Stimulated activated CD8-positive, alpha-beta memory T cell treated with anti-CD3 and anti-CD28 coated beads, Interleukin-2, amount 100 ng/mL, for 48 hours (primary cell): ENCODE data around the gene PRPSAP2.
"Not testable (repeated sequence)": the region's sequence is repeated elsewhere in the genome, so short reads cannot be mapped to it uniquely, and the experiment has no call there.

Experiments
- DNase-seq, 2 donors: peaks; one replicate each; pipeline ENCODE4 v3.0.0-alpha.2; 2020; ENCODE audit warnings: low read depth in 2 of 2

PRPSAP2 gene

GRCh38 chr17:18944646-18945045, 86.7 kb downstream of the PRPSAP2 start:
- DNase-seq, result no peak

GRCh38 chr17:18946536-18946935, 88.6 kb downstream of the PRPSAP2 start:
- no peak for DNase-seq

DNA sequence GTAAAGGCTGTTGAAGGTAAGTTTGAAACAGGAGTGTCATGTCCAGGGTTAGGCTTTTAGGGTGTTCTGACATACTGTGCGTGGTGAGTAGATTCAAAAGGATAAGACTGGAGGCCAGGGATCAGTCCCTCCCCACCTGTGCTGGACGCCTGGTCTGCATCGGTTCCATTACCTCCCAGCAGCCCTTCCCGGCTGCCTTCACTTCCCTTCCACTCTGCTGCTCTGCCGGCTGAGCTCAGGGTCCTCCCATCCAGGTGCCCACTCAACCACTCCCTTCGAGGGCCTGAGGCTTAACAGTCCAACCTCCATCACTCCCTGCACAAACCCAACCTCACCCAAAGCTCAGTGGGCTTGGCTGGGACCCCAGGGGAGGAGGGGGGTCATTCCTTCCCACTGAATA, 89.9 kb downstream of the PRPSAP2 start:
- no peak for DNase-seq

GRCh38 chr17:18948476-18949006, 90.6 kb downstream of the PRPSAP2 start:
- DNase-seq, result no peak

DNA sequence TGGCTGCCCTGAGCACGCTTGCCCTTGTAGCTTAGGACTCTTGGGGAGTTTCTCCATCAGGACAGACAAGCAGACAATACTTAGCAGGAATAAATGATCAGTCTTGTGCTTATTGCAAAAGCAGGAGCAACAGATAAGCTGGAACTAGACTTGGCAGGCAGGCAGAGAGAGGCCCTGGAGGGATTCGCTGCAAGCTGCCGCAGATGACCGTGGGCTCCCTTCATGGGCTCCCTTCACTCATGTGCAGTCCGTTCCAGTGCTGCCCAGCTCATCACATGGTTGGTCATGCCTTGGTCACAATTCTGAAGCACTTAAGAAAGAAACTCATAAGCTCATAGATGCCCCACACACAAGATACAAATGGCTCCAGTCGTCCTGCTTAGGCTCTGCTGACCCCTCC, 91.6 kb downstream of the PRPSAP2 start:
- no peak for DNase-seq

- DNase-seq, result no peak
These were observed 92.4 kb downstream of the PRPSAP2 start for GRCh38 chr17:18950346-18950745.

DNA sequence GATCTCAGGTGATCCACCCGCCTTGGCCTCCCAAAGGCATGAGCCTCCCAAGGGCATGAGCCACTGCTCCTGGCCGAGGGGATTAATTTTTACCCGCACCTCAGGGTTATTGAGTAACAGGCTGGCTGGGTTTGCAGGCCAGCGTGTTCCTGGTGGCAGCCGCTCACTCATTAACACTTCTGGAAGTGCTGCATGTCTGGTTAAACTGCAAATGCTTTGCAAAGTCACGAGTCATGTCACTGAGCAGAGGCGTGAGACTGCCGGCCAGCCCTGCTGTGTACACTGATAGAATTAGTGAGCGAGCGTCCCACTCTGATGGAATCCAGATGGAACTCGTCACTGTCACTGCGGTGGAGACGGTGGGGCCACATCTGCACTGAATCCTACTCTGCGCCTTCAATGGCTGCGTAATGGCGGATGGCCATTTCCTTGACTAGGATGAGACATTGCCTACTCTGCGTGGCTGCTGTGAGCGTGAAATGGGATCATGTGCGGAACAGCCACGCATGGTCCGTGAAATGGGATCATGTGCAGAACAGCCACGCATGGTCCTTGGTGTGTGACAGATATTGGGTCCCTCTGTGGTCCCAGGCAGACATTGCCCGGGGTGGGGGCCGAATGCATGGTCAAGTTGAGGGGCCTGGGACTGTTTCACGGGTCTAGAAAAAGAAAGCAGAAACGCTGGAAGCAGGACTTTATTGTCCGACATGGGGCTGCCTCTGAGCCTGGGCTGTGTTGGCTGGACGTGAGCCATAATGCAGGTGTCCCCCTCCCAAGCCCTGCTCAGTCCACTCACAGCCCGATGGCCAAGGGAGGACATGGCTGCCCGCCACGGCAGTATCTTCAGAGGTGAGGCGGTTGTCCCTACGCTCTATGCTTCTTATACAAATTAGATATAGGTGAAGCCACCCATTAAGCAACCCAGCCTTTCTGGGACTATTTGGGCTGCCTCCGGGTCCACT, 93.3 kb downstream of the PRPSAP2 start:
- DNase-seq, result no peak

- DNase-seq, result no peak
These were observed 94.3 kb downstream of the PRPSAP2 start, which contains the start of gene SLC5A10 for GRCh38 chr17:18951941-18952842. Gene SLC5A10, plus strand, starts transcription at chr17:18952165. Its CDS starts 41 bp downstream, at chr17:18952206.

DNA sequence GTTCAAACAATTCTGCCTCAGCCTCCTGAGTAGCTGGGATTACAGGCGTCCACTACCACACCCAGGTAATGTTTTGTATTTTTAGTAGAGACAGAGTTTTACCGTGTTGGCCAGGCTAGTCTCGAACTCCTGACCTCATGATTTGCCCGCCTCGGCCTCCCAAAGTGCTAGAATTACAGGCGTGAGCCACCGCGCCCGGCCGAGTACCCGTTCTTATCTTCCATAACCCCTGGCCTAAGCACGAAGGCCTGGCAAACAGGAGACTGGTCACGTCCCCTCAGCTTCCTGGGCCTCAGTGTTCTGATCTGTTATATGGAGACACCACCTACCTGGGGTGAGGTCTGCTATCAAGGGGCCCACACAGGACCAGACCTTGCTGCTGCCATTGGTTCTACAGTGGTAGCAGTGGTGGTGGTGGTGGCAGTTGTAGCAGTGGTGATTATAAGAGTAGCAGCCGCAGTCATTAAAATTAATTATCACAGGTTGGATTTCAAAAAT, 95.3 kb downstream of the PRPSAP2 start:
- DNase-seq, result no peak

- DNase-seq, result no peak
These were observed 96.4 kb downstream of the PRPSAP2 start for GRCh38 chr17:18954321-18954720.

DNA sequence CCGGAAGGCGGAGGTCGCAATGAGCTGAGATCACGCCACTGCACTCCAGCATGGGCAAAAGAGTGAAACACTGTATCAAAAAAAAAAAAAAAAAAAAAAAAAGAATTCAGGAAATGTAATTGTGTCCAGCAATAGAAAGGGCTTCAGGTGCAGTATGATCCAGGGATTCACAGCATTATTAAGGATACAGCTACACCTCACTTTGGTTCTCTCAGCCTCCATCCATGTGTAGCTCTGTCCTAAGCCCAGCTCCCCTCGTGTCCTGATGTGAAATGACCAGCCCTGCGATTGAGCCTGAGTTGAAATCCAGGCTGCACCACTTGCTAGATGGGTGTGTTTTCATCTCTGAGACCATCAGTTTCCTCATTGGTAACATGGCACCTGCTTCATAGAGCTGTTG, 97.1 kb downstream of the PRPSAP2 start:
- no peak for DNase-seq

DNA sequence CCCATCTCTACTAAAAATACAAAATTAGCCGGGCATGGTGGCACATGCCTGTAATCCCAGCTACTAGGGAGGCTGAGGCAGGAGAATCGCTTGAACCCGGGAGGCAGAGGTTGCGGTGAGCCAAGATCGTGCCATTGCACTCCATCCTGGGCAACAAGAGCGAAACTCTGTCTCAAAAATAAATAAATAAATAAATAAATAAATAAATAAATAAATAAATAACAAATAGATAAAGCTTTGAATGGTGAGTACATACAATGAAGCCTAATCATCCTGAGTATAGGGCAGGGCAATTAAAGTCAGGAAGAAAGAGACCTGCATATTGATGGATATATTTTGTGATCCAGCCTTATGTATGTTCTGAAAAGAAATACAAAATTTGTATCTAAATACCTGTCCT, 98.1 kb downstream of the PRPSAP2 start:
- not testable (repeated sequence) for DNase-seq

- no peak for DNase-seq
These were observed 98.7 kb downstream of the PRPSAP2 start for GRCh38 chr17:18956581-18956980.

- DNase-seq, result no peak
These were observed 99.9 kb downstream of the PRPSAP2 start for GRCh38 chr17:18957831-18958230.

DNA sequence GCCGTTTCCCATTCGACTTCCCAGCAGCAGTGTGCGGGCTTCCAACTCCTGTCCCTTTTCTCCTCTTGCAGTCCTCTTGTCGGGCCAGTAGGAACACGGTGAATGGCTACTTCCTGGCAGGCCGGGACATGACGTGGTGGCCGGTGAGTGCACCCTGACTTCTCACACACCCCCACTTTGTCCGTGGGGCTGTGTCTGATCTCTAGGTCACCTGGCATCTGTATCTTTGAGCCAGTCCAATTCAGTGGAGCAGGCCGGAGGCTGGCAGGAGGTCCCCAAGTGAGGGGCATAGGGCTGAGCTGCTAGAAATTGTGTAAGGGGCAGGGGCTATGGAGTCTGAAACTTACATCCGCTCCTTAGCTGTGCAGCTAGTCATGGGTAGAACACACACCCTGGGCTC, 100.7 kb downstream of the PRPSAP2 start:
- no peak for DNase-seq

DNA sequence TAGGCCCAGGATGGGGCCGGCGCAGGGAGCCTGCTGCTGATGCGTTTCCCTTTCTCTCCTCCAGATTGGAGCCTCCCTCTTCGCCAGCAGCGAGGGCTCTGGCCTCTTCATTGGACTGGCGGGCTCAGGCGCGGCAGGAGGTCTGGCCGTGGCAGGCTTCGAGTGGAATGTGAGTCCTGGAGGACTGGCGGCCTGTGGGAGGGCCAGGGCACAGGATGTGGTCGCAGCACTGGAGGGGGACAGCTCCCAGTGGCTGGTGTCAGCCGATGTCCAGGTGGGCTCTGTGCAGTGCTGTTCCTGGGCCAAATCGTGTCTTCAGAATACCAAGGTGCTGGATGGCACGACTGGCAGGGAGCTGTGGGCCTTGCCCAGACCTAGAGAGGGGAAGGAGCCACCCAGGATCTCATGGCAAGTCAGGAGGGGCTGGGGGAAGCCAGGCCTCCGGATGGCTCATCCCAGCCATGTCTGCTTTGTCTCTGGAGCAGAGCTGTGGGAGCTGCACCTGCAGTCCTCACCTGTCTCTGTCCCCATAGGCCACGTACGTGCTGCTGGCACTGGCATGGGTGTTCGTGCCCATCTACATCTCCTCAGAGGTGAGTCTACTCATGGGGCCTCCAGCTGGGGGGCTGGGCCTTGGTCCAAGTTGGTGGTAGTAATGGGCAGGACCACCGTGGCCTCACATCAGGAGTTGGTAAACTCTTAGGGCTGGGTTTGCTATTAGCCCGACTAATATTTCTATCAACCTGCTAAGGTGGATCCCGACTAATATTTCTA, 101.3 kb downstream of the PRPSAP2 start:
- DNase-seq, result no peak

DNA sequence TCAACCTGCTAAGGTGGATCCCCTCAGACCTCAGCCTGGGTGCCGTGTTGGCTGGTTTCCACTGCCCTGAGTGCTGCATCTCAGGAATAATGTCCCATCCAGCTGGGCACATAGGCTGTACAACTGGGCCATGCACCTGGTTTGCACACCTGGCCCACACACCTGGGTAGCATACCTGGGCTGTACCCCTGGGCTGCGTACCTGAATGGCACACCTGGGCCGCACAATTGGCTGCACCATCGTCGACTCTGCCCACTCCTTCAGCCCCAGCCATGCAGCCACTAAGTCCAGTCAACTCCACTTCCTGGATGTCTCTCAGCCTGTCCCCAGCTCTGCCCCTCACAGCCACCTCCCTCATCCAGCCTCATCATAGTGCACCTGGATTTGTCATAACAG, 101.9 kb downstream of the PRPSAP2 start:
- no peak for DNase-seq

- DNase-seq, result no peak
These were observed 102.3 kb downstream of the PRPSAP2 start for GRCh38 chr17:18960241-18960665.

DNA sequence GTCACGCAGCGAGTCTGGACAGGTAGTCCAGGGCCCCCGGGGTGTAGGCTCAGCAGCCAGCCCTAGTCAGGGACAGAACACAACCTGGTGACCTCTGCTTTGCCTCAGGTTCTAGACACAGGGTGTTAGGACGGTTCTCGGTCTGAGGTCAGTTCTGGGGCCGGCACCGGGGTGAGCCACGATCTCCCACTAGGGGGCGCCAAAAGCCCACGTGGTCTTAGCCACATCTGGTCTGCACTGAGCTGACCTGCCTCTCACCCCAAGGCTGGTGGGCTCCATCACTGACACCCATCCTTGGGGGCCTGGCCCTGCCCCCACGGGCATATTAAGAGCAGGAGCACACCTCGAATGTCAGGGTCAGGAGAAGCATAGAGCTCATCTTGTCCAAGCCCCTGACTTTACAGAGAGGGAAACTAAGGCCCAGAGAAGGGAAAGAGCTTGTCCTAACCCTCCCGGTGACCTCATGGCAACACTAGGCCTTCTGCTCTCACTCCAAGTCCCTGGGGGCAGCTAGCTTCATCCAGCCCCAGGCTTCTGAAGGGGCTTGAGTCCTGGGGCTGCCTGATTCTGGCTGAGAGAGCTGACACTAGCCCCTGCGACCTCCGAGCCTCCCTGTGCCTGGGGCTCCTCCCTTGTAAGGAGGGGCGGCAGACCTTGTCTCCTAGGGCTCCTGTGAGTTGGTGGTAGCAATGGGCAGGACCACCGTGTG, 103.0 kb downstream of the PRPSAP2 start:
- DNase-seq, result peak; percentile 78 to 85
